ENCODE measurements around the gene PACRG.

DNA sequence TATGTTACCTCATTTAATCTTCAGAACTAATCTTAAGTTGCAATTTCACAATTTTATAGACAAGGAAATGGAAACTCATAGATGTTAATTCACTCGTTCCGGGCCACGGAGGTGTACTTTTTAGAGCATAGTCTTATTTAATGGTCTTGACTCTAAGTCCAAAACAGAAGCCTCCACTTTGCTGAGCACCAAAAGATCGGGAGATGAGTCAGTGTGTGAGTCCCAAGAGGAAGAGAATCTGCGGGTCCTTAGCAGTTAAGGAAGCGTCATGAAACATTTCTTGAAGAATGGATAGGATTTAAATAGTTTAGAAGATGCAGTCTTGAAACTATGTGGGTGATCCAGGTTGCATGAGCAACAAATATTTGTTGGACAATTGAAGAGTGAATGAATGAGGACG, 454.9 kb downstream of the PACRG start:
- TF ChIP-seq HDAC2 (IDR thresholded peaks at IDR 0.05) (no peak), CTCF (IDR thresholded peaks at IDR 0.05) (no peak), SREBF2 (IDR thresholded peaks at IDR 0.05) (no peak), MYC (IDR thresholded peaks at IDR 0.05; ENCODE audit: borderline replicate concordance, low read length) (no peak), KDM1A (IDR thresholded peaks at IDR 0.05; ENCODE audit: low read depth) (no peak)
- TF ChIP-seq, protein P1, sequence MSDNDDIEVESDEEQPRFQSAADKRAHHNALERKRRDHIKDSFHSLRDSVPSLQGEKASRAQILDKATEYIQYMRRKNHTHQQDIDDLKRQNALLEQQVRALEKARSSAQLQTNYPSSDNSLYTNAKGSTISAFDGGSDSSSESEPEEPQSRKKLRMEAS (IDR thresholded peaks at IDR 0.05) = no peak
